DND-41 (cell line): ENCODE results near the gene NEDD4L.

Experiments
- EZH2 ChIP-seq: IDR thresholded peaks from 3 replicates; pipeline ENCODE4 v1.6.1; 2012; ENCODE audit warnings: borderline replicate concordance, low read depth, mild to moderate bottlenecking, moderate library complexity, low read length, inconsistent platforms; ENCODE audit not compliant: severe bottlenecking
- TF ChIP-seq, protein P1 (sequence below): IDR thresholded peaks from 2 replicates; pipeline ENCODE4 v1.5.1; 2012; ENCODE audit warnings: borderline replicate concordance, low read length, moderate library complexity, mild to moderate bottlenecking; ENCODE audit not compliant: poor library complexity, severe bottlenecking; ENCODE audit errors: extremely low read depth

DNA sequence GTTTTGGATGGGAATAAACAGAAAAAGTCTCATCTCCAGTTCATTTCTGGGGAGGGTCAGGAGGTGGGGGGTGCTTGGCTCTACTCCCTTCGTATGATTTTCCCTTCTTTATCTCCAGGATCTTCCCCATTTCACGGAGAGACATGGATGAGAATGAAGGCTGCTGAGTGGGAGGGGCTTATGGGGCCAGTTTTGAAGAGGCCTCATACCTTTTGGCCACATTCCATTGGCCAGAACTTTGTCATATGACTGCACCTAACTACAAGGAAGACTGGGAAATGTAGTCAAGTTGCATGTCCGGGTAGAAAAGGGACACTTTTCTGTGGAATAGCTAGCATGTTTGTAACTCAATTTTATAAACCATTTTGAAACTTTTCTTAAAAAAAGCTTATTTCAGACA is 117.6 kb downstream of the NEDD4L start:
- TF ChIP-seq, protein P1, sequence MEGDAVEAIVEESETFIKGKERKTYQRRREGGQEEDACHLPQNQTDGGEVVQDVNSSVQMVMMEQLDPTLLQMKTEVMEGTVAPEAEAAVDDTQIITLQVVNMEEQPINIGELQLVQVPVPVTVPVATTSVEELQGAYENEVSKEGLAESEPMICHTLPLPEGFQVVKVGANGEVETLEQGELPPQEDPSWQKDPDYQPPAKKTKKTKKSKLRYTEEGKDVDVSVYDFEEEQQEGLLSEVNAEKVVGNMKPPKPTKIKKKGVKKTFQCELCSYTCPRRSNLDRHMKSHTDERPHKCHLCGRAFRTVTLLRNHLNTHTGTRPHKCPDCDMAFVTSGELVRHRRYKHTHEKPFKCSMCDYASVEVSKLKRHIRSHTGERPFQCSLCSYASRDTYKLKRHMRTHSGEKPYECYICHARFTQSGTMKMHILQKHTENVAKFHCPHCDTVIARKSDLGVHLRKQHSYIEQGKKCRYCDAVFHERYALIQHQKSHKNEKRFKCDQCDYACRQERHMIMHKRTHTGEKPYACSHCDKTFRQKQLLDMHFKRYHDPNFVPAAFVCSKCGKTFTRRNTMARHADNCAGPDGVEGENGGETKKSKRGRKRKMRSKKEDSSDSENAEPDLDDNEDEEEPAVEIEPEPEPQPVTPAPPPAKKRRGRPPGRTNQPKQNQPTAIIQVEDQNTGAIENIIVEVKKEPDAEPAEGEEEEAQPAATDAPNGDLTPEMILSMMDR: no peak
- no peak for TF ChIP-seq EZH2
